HG02970 (cell line): ENCODE data around the gene CLDN5.

Source experiments
- ATAC-seq: cut with Tn5 transposase; IDR thresholded peaks from one replicate; pipeline ENCODE4 v1.9.1; 2021; ENCODE audit warnings: mild to moderate bottlenecking, moderate library complexity, moderate number of reproducible peaks; ENCODE audit not compliant: unreplicated experiment, low FRiP score

The CLDN5 gene

DNA sequence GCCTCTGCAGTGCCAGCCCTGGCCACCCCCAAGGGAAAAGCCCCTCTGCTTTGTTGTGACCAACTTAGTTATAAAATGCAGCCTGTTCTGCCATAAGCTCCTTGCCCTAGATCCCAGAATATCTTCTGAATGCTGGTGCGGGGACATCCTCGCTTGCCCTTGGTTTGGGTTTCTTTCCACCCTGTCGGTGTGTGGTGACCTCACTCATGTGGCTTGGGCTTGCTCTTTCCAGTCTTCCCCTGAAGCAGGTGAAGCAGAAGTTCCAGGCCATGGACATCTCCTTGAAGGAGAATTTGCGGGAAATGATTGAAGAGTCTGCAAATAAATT, 16.7 kb downstream of the CLDN5 start:
- no peak for ATAC-seq

DNA sequence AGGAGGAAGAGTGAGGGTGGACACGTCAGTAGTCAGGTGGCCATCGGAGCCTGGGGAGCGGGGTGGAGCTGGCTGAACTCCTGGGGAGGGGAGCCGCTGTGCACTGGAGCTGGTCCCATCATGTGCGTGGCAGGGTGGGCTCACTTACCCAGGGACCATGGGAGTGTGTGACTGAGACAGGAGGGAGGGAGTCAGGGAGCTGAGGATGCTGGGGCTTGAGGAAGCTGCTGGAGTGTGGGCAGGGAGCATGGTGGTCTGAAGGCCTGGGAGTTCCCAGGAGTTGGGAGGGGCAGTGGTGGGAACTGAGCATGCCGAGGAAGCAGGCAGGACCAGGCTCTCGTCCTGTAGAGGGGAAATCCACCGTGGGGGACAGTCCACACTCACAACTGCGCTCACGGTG, 18.0 kb downstream of the CLDN5 start:
- no peak for ATAC-seq

GRCh38 chr22:19505735-19506126, 18.5 kb downstream of the CLDN5 start:
- ATAC-seq, result no peak

- ATAC-seq, result no peak
These were observed 19.1 kb downstream of the CLDN5 start for GRCh38 chr22:19504900-19505734.

DNA sequence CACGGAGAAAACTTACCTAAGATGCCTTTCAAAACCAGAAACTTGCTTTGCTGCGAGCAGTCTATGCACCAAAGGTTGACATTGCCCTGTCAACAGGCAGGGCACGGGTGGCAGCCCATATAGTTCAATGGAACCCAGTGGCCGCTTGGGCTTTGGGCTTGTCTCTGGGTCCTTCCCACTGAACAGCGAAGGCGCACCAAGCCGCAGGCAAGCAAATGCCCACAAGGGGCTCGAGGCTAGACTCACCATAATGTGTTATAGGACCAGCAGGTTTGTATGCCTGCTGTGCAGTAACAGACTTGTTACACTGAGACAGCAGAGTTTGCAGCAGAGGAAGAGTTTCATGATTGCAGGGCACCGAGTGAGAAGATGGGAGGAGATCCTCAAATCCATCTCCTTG, 20.3 kb downstream of the CLDN5 start:
- no peak for ATAC-seq

GRCh38 chr22:19503367-19503766, 20.8 kb downstream of the CLDN5 start:
- ATAC-seq, result no peak

GRCh38 chr22:19501897-19502447, 22.2 kb downstream of the CLDN5 start:
- ATAC-seq, result no peak

DNA sequence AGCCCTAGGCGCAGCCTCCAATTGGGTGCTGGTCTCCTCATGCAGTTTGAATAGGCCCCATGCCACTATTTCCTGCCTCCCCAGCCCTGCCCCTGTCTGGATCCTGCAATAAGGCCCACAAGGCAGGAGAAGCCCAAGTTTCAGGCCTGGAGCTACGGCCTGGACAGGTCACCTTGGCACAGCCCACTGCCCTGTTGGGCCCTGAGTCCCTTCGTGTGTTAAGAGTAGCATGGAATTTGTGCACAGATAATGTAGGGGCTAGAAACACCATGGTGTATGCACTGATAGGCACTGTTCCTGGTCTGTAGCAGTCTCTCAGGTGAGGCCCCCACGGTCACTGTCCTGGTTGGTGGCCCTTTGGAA, 24.3 kb downstream of the CLDN5 start:
- ATAC-seq, result no peak

- ATAC-seq, result no peak
These were observed 24.9 kb downstream of the CLDN5 start for GRCh38 chr22:19499236-19499879.

DNA sequence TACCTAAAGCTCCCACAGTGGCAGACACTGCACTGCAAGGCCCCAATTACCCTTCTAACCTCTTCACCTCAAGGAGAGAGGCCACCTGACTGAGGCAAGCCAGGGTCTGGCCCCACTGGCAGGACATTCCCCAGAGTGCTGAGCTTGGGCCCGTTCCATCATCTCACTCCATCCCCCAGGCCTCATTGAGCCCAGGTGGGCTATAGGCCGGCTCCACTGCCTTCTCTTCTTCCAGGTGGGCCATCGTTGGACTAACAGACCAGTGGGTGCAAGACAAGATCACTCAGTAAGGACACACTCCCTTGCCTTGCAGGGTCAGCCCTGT, 25.4 kb downstream of the CLDN5 start:
- no peak for ATAC-seq

- no peak for ATAC-seq
These were observed 25.9 kb downstream of the CLDN5 start for GRCh38 chr22:19498154-19498865.

DNA sequence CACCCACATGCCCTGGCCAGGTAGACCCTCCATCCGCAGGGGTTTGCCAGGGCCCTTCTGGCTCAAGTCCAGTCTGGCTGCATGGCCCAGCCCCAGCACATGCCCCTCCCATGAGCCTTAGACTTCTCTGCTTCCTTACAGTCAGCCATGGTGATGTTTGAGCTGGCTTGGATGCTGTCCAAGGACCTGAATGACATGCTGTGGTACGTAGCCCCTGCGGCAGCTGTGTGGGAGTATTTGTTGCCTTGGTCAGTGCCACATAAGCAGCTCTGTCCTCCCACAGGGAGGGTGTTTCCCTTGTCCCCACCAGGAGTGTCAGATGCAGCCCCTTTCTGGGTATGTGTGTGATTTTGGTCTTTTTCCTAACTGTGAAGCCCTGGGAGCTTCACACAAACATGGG, 27.0 kb downstream of the CLDN5 start:
- no peak for ATAC-seq

- ATAC-seq, result no peak
These were observed 27.9 kb downstream of the CLDN5 start for GRCh38 chr22:19496324-19496630.

DNA sequence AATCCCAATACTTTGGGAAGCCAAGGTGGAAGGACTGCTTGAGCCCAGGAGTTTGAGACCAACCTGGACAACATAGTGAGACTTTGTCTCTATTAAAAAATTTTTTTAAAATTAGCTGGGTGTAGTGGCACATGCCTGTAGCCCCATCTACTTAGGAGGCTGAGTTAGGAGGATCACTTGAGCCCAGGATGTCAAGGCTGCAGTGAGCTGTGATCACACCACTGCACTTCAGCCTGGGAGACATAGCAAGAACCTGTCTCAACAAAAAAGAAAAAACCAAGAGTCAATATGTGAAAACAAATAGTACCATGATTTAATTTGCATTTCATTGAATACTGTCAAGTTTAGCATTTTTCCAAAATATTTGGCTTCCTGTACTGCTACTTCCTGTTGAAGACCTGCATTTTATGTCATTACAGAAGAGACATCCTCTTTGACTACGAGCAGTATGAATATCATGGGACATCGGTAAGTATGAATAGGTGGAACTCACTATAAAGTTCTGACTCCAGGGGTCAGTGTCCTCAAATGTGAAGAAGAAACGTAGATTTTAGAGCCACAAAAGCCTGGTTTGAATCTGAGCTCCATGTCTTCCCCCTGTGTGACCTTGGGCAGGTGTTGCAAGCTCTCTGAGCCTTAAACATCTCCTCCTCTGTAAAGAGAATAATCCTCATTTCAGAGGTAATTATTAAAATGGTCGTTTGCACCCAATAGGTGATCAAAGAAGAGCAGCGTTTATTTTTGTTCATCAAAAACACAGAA, 28.5 kb downstream of the CLDN5 start:
- no peak for ATAC-seq

DNA sequence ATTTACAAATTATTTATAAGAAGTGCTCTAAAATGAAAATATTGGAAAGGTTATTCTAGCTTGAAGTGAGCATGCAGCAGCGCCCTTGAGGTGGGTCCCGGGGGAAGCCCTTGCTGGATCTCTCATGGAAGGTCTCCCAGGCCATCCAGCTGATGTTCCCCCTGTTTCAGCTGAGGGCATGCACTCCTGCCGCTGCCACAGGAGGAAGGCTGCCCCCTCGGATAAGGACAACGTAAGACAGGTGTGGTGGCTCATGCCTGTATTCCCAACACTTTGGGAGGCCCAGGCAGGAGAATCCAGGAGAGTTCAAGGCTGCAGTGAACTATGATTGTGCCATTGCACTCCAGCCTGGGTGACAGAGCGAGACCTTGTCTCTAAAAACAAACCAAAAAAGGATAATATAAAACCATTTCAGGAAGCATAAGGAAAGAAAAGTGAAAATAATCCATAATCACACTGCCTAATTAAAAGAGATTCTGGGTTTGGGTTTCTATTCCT, 29.5 kb downstream of the CLDN5 start:
- no peak for ATAC-seq

DNA sequence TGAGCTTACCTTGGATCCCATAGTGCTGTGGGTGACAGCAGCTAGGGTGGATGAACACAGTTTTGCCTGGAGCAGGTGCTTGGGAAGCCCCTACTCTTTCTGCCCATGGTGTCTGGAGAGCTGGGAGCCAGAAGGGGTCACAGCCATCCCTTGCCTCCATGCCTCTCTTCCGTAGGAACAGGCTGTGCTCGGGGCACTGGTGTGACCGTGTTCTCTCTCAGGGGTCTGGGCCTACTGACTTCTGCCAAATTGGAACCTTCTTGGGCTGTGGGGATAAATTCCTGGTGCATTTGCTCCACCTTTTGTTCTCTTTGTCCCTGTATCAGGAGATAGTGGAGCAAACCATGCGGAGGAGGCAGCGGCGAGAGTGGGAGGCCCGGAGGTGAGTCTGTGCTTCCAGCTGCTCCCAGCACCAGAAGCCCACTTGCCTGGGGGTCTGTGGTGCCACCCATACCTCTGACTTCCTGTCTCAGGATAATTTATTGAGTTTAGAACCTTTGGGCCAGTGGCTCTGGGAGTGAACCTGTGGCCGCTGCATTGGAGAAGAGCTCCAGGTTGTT, 30.1 kb downstream of the CLDN5 start:
- no peak for ATAC-seq

DNA sequence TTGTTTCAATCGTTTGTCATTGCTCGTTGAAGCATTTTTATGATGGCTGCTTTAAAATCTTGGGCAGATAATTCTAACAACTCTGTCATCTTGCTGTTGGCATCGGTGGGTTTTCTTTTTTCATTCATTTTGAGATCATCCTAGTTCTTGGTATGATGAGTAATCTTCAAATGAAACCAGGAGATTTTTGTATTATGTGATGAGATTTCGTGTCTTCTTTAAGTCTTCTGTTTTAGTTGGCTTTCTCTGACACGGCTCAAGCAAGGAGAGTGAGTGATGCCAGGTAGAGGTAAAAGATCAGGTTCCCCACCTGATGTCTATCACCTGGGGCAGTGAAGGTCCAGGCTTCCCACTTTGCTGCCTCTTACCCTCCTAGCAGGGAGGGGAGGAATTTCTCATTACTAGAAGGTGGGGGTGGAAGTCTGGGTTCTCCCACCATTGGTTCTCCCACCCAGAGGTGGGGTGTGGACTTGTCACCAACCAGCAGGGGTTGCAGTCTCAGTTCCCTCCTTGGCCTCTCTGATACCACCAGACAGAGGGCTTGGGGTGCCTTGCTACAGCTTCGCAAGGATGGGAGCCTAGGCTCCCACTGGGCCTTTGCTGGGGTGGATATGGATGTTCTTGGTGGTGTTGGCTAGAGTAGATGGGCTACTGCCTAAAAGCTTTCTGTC, 31.6 kb downstream of the CLDN5 start:
- no peak for ATAC-seq

DNA sequence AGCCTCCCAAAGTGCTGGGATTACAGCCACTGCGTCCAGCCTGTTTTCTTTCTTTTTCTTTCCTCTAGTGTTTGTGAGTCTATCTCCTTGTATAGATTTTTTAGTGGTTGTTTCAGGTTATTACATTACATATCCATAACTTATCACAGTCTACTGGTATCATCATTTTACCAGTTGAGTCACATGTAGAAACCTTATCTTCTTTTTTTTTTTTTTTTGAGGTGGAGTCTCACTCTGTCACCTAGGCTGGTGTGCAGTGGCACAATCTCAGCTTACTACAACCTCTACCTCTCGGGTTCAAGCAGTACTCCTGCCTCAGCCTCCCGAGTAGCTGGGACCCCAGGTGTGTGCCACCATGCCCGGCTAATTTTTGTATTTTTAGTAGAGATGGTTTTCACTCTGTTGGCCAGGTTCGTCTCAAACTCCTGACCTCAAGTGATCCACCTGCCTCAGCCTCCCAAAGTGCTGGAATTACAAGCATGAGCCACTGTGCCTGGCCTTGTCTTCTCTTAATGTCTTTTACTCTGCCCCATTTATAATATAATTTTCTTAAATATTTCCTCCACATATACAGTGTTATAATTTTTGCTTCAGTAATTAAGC, 33.5 kb downstream of the CLDN5 start:
- no peak for ATAC-seq
